Measurements from ENCODE around the gene RND3.

The RND3 gene

DNA sequence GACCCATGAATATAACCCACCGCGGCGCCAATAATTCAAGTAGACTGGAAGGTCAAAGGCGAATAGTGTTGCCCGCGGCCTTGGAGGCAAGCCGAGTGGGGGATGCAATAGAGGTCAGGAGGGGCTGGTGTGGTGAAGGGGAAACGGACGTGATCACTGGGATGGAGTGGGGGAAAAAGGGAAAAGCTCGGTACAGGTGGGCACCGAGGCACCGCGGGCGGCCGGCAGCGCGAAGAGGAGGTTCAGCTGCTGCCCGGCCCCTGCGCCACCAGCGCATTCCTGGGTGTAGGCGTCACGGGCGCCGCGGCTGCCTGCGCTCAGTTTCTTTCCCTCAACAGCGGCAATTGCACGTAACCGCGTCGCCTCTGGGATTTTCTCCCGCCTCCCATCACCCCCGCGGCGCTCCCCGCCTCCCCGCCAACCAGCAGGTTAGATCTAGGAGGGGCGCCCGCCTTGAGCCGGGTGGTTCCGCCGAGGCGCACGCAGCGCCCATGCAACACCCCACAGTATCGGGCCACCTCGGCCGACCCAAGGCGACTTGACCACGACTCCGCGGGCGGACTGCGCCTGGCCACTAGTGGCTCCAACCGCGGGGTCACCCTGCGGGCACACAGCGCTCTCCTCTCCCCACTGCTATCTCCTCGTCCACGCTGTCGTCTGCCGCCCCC, 1.5 kb downstream of the RND3 start:
- Histone ChIP-seq H3K4ac (ENCODE audit: low read depth, low read length) (peak overlapping the region; percentile 72), H3K14ac (ENCODE audit: low read length) (peak overlapping the region; percentile 60), H4K8ac (ENCODE audit: low read depth, low read length) (peak overlapping the region; percentile 31), H3K18ac (ENCODE audit: low read length) (peak overlapping the region; percentile 60), H3K9ac (ENCODE audit: low read length) (peak overlapping the region; percentile 96), H2AK5ac (ENCODE audit: low read length) (peak overlapping the region; percentile 4), H2AFZ (ENCODE audit: insufficient read depth, low read length, poor library complexity) (peak overlapping the region; percentile 61), H3K4me3 (ENCODE audit: low read depth, low read length) (peak overlapping the region; percentile 96), H3K9me3 (ENCODE audit: insufficient read depth, low read depth, low read length) (no peaks in the 10 kb centered on the region), H4K12ac (ENCODE audit: low read depth, low read length) (peak overlapping the region; percentile 38), H3K4me1 (ENCODE audit: control insufficient read depth in 1 of 2, insufficient read depth in 2 of 2, low read length in 2 of 2) (peaks cover 1 to 7% of the 10 kb centered on the region in 2 experiments), H2BK5ac (ENCODE audit: low read depth, low read length, poor library complexity) (peak overlapping the region; percentile 67), H3K23ac (ENCODE audit: low read length) (no peak overlapping the region), H2BK120ac (ENCODE audit: insufficient read depth, low read length, poor library complexity) (peak overlapping the region; percentile 39), H3K79me2 (ENCODE audit: control insufficient read depth, insufficient read depth, low read length, poor library complexity) (peaks cover 21% of the 10 kb centered on the region), H3K27ac (ENCODE audit: low read depth, low read length) (peak overlapping the region; percentile 59), H3K27me3 (ENCODE audit: insufficient read depth, low read length) (no peaks in the 10 kb centered on the region), H4K91ac (ENCODE audit: low read depth, low read length) (peak overlapping the region; percentile 69), H3K36me3 (ENCODE audit: control insufficient read depth in 1 of 2, insufficient read depth in 2 of 2, low read length in 2 of 2) (peaks cover 2 to 6% of the 10 kb centered on the region in 2 experiments), H2BK12ac (ENCODE audit: low read length) (no peak overlapping the region), H3K79me1 (ENCODE audit: low read length) (peaks cover 18% of the 10 kb centered on the region), H3K4me2 (ENCODE audit: low read length) (peak overlapping the region; percentile 85)
- peak; percentile 61 to 74 for DNase-seq
- WGBS (ENCODE audit: extremely low coverage, insufficient coverage, insufficient read length): no CpG with 5 or more reads among the region's 62 CpGs

DNA sequence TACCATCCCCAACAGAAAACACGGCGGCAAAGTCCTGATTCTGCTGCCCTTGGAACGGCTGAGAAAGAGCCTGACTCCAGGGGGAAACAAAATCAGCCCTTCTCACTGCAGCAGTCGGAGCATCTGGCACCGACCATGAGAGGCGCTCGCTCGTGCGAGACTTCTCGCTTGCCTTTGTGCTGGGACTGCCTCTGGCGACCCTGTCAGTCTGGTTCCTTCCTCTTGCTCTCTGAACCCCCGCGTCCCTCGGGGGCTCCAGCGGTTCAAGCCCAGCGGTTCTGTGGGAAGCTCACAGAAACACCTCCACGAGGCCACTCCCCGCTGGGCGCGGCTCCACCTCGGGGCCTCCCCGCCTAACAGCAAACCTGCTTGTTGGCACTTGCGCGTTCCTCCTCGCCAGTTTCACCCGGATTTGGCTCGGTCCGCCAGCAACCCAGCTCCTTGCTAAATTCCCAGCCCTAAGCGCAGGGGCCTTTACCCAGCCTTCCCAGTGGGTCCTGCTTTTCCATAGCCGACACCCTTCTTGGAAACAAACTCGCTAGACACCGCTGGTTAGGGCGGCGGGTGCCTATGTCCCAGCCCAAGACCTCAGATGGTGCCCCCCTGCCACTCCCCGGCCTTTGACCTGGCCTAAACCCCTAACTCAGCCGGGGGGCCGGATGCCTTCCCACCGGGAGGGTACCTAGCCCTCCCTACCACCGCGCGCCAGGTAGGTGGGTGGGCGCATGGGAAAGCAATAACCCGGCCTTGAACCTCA, 2.2 kb downstream of the RND3 start:
- H3K23ac ChIP-seq (ENCODE audit: low read length): no peak overlapping the region
- H2AFZ ChIP-seq (ENCODE audit: insufficient read depth, low read length, poor library complexity): peak overlapping the region; percentile 38
- no peaks in the 10 kb centered on the region for H3K27me3 ChIP-seq (ENCODE audit: insufficient read depth, low read length)

DNA sequence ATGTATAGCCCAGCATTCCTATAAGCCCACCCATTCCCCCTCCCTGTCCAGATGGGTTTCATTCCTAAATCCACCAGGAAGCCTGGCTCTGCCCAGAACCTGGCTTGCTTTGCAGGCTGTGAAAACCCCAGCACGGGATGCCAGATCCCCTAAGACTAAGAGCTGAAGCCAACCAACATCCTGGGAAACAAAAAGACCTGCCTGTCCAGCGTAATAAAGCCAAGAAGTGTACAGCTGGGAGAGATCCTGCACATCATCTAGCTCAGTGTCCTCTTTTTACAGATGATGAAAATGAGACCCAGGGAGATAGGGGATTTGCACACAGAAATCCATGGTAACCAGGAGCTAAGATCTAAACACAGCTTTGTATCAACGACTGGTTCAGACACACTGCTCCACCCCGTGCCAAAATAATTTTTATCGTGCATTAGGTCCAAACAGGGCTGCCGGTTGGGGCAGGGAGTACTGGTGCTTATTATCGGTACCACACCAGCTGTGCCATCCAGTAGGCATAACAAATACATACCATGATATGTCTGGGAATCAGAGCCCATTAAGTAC, 2.9 kb downstream of the RND3 start:
- Histone ChIP-seq H3K79me1 (ENCODE audit: low read length) (peaks cover 20% of the 10 kb centered on the region), H2BK5ac (ENCODE audit: low read depth, low read length, poor library complexity) (no peak overlapping the region), H2BK120ac (ENCODE audit: insufficient read depth, low read length, poor library complexity) (no peak overlapping the region), H3K4me1 (ENCODE audit: control insufficient read depth in 1 of 2, insufficient read depth in 2 of 2, low read length in 2 of 2) (peaks cover 4 to 11% of the 10 kb centered on the region in 2 experiments), H3K27me3 (ENCODE audit: insufficient read depth, low read length) (no peaks in the 10 kb centered on the region), H3K9ac (ENCODE audit: low read length) (peak overlapping the region; percentile 46), H3K4ac (ENCODE audit: low read depth, low read length) (no peak overlapping the region), H2AK5ac (ENCODE audit: low read length) (no peak overlapping the region), H2BK12ac (ENCODE audit: low read length) (no peak overlapping the region), H4K91ac (ENCODE audit: low read depth, low read length) (no peak overlapping the region), H3K4me3 (ENCODE audit: low read depth, low read length) (peak overlapping the region; percentile 96), H3K23ac (ENCODE audit: low read length) (no peak overlapping the region), H3K9me3 (ENCODE audit: insufficient read depth, low read depth, low read length) (no peaks in the 10 kb centered on the region), H3K79me2 (ENCODE audit: control insufficient read depth, insufficient read depth, low read length, poor library complexity) (peaks cover 21% of the 10 kb centered on the region), H3K36me3 (ENCODE audit: control insufficient read depth in 1 of 2, insufficient read depth in 2 of 2, low read length in 2 of 2) (peaks cover 2 to 6% of the 10 kb centered on the region in 2 experiments), H3K18ac (ENCODE audit: low read length) (no peak overlapping the region), H4K8ac (ENCODE audit: low read depth, low read length) (no peak overlapping the region), H4K12ac (ENCODE audit: low read depth, low read length) (no peak overlapping the region), H3K27ac (ENCODE audit: low read depth, low read length) (no peak overlapping the region), H2AFZ (ENCODE audit: insufficient read depth, low read length, poor library complexity) (no peak overlapping the region), H3K14ac (ENCODE audit: low read length) (no peak overlapping the region), H3K4me2 (ENCODE audit: low read length) (peak overlapping the region; percentile 85)
- no CpG with 5 or more reads among the region's 7 CpGs for WGBS (ENCODE audit: extremely low coverage, insufficient coverage, insufficient read length)
- DNase-seq: no peak

More for the DNA sequence above, 2.2 kb downstream of the RND3 start:
- Histone ChIP-seq H2BK5ac (ENCODE audit: low read depth, low read length, poor library complexity) (peak overlapping the region; percentile 60), H3K4me3 (ENCODE audit: low read depth, low read length) (peak overlapping the region; percentile 96), H3K14ac (ENCODE audit: low read length) (peak overlapping the region; percentile 36), H3K4me2 (ENCODE audit: low read length) (peak overlapping the region; percentile 85), H3K4me1 (ENCODE audit: control insufficient read depth in 1 of 2, insufficient read depth in 2 of 2, low read length in 2 of 2) (peaks cover 2 to 8% of the 10 kb centered on the region in 2 experiments), H4K8ac (ENCODE audit: low read depth, low read length) (peak overlapping the region; percentile 31), H4K12ac (ENCODE audit: low read depth, low read length) (no peak overlapping the region), H3K4ac (ENCODE audit: low read depth, low read length) (peak overlapping the region; percentile 72), H2BK12ac (ENCODE audit: low read length) (no peak overlapping the region), H2BK120ac (ENCODE audit: insufficient read depth, low read length, poor library complexity) (peak overlapping the region; percentile 23), H3K9me3 (ENCODE audit: insufficient read depth, low read depth, low read length) (no peaks in the 10 kb centered on the region), H3K79me1 (ENCODE audit: low read length) (peaks cover 18% of the 10 kb centered on the region), H3K36me3 (ENCODE audit: control insufficient read depth in 1 of 2, insufficient read depth in 2 of 2, low read length in 2 of 2) (peaks cover 2 to 6% of the 10 kb centered on the region in 2 experiments), H2AK5ac (ENCODE audit: low read length) (no peak overlapping the region), H3K9ac (ENCODE audit: low read length) (peak overlapping the region; percentile 96), H3K27ac (ENCODE audit: low read depth, low read length) (peak overlapping the region; percentile 59), H3K18ac (ENCODE audit: low read length) (peak overlapping the region; percentile 60), H3K79me2 (ENCODE audit: control insufficient read depth, insufficient read depth, low read length, poor library complexity) (peaks cover 21% of the 10 kb centered on the region), H4K91ac (ENCODE audit: low read depth, low read length) (peak overlapping the region; percentile 69)
- peak; percentile 62 to 64 for DNase-seq
- WGBS (ENCODE audit: extremely low coverage, insufficient coverage, insufficient read length): no CpG with 5 or more reads among the region's 43 CpGs

DNA sequence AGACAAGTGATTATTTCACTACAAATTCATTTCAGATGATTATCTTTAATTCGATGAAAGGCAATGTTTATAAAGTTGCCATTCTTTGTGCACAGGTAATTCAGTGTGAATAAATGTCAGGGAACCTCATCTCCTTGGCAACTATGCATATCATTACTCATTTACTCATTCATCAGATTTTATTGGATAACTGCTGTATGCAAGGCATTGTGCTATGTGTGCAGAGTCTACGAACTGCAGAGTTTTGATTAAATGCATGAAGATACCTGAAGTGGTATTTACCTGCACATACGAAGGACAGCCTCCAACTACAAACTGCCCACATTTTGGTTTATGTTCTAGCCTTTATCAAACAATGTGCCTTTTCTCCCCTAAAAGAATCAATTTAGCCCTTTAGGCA, 3.5 kb downstream of the RND3 start:
- DNase-seq: peak in 1 of 2 donors; percentile 44
- Histone ChIP-seq H3K18ac (ENCODE audit: low read length) (no peak overlapping the region), H4K91ac (ENCODE audit: low read depth, low read length) (no peak overlapping the region), H3K23ac (ENCODE audit: low read length) (no peak overlapping the region), H4K12ac (ENCODE audit: low read depth, low read length) (no peak overlapping the region), H2BK12ac (ENCODE audit: low read length) (no peak overlapping the region), H3K27ac (ENCODE audit: low read depth, low read length) (no peak overlapping the region), H2BK120ac (ENCODE audit: insufficient read depth, low read length, poor library complexity) (no peak overlapping the region), H2AFZ (ENCODE audit: insufficient read depth, low read length, poor library complexity) (no peak overlapping the region), H2AK5ac (ENCODE audit: low read length) (no peak overlapping the region), H3K4me3 (ENCODE audit: low read depth, low read length) (no peak overlapping the region), H3K4me1 (ENCODE audit: control insufficient read depth in 1 of 2, insufficient read depth in 2 of 2, low read length in 2 of 2) (peaks cover 4 to 12% of the 10 kb centered on the region in 2 experiments), H3K9ac (ENCODE audit: low read length) (no peak overlapping the region), H3K36me3 (ENCODE audit: control insufficient read depth in 1 of 2, insufficient read depth in 2 of 2, low read length in 2 of 2) (peaks cover 2 to 6% of the 10 kb centered on the region in 2 experiments), H3K4me2 (ENCODE audit: low read length) (peak overlapping the region; percentile 85), H3K79me1 (ENCODE audit: low read length) (peaks cover 22% of the 10 kb centered on the region), H3K14ac (ENCODE audit: low read length) (no peak overlapping the region), H3K4ac (ENCODE audit: low read depth, low read length) (no peak overlapping the region), H3K27me3 (ENCODE audit: insufficient read depth, low read length) (no peaks in the 10 kb centered on the region), H3K9me3 (ENCODE audit: insufficient read depth, low read depth, low read length) (no peaks in the 10 kb centered on the region), H3K79me2 (ENCODE audit: control insufficient read depth, insufficient read depth, low read length, poor library complexity) (peaks cover 21% of the 10 kb centered on the region), H4K8ac (ENCODE audit: low read depth, low read length) (no peak overlapping the region), H2BK5ac (ENCODE audit: low read depth, low read length, poor library complexity) (no peak overlapping the region)
- WGBS (ENCODE audit: extremely low coverage, insufficient coverage, insufficient read length): no CpG with 5 or more reads among the region's 3 CpGs
